ENCODE measurements around the gene BAX. TPM values are rescaled to one million over a fixed set of nuclear protein-coding genes. Genes with fewer than 3 reads are reported as not detected.

Gene BAX
- total and polyA plus RNA-seq, 9 donors: 27.1 to 52.4 (median 43.1) TPM

DNA sequence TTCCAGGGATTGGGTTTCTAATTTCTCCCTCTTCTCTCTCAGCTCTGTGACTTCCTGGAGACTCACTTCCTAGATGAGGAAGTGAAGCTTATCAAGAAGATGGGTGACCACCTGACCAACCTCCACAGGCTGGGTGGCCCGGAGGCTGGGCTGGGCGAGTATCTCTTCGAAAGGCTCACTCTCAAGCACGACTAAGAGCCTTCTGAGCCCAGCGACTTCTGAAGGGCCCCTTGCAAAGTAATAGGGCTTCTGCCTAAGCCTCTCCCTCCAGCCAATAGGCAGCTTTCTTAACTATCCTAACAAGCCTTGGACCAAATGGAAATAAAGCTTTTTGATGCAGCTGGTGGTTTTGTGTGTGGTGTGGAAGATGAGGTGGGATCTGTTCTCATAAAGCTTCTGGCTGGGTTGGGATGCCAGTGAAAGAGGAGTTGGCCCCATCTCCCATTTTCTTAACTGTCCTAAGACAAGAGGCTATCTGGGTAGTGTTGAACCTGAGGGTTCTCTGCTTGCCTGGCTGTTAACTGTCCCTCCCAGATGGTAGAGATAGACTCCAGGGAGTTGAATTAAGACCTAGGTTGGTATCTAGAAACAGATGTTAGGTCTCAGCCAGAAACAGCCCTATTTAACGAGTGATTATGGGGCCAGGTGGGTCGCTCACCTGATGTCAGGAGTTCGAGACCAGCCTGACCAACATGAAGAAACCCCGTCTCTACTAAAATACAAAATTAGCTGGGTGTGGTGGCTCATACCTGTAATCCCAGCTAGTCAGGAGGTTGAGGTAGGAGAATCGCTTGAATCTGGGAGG lies 12.1 kb downstream of the BAX start:
- Histone ChIP-seq H3K27me3 (ENCODE audit: control insufficient read depth, insufficient read depth, low read length) (no peaks in the 10 kb centered on the region), H3K4me1 (ENCODE audit: control insufficient read depth, insufficient read depth, low read length) (peaks cover 33% of the 10 kb centered on the region), H3K9me3 (replicated peaks; ENCODE audit: control insufficient read depth, low read depth, low read length) (no peaks in the 10 kb centered on the region), H3K4me3 (ENCODE audit: low read length) (peak overlapping the region; percentile 88), H3K27ac (ENCODE audit: low read length) (peak overlapping the region; percentile 42), H3K36me3 (ENCODE audit: control insufficient read depth, insufficient read depth, low read length) (peaks cover 47% of the 10 kb centered on the region)
- WGBS (ENCODE audit: insufficient coverage): 81% methylated on average over 5 of the region's 10 CpGs
- DNase-seq: no peak

DNA sequence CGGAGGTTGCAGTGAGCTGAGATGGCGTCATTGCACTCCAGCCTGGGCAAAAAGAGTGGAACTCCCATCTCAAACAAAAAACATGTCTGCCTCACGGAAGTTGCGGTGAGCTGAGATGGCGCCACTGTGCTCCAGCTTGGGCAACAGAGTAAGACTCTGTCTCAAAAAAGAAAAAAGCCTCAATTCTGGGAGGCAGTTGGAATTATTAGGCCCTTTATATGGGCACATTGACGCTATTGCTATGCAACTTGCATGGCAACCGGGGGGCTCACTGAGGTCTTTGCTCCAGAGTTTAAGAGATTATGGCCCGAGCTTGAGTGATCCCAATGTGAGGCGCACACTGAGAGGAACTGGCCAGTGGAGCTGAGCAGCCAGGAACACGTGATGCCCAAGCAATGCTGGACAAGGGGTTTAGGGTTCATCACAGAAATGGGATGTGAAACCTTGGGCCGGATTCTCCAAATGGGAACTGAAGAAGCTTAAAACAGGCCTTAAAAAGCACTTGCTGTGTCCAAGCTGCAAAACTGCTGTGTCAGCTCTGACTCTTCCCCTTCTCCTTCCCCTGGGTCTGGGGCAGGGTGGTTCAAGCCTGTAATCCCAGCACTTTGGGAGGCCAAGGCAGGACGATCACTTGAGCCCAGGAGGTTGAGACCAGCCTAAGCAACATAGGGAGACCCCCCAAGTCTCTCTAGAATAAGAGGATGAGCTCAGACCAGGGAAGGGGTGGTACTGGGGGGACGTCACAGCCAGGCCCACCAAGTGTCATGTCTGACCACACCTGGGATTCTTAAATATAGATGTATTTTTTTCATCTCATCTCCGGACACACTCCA lies 12.9 kb downstream of the BAX start:
- peak; percentile 90 for DNase-seq
- peak overlapping the region; percentile 2 for H3K27ac ChIP-seq (ENCODE audit: low read length)
- H3K36me3 ChIP-seq (ENCODE audit: control insufficient read depth, insufficient read depth, low read length): peaks cover 55% of the 10 kb centered on the region
- H3K4me3 ChIP-seq (ENCODE audit: low read length): no peak overlapping the region
- H3K27me3 ChIP-seq (ENCODE audit: control insufficient read depth, insufficient read depth, low read length): no peaks in the 10 kb centered on the region
- H3K9me3 ChIP-seq (replicated peaks; ENCODE audit: control insufficient read depth, low read depth, low read length): no peaks in the 10 kb centered on the region
- WGBS (ENCODE audit: insufficient coverage): 85% methylated on average over 8 of the region's 14 CpGs
- H3K4me1 ChIP-seq (ENCODE audit: control insufficient read depth, insufficient read depth, low read length): peaks cover 29% of the 10 kb centered on the region

DNA sequence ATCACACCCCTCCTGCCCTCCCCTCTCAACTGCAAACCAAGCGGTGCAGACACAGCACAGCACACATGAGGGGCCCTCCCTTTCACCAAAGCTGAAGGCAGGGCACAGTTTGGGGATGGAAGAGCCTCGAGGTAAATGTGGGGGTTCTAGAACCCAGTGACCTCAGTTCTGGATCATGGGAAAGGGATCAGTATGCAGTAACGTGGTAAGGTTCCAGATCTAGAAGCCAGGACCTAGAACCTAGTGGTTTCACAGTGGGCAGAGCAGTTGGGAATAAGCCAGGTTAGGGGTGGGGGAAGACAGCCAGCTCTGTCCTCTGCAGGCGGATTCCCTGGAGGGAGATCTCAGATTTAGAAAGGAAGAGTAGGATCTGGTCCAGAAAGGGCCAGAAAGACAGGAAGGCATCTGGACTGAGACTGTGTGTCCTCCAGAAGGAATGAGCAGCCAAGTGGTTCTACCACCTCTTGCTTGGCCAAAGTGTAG lies 13.5 kb downstream of the BAX start:
- peak overlapping the region; percentile 2 for H3K27ac ChIP-seq (ENCODE audit: low read length)
- H3K4me1 ChIP-seq (ENCODE audit: control insufficient read depth, insufficient read depth, low read length): peaks cover 26% of the 10 kb centered on the region
- no peaks in the 10 kb centered on the region for H3K27me3 ChIP-seq (ENCODE audit: control insufficient read depth, insufficient read depth, low read length)
- peak; percentile 36 for DNase-seq
- no peak overlapping the region for H3K4me3 ChIP-seq (ENCODE audit: low read length)
- no peaks in the 10 kb centered on the region for H3K9me3 ChIP-seq (replicated peaks; ENCODE audit: control insufficient read depth, low read depth, low read length)
- WGBS (ENCODE audit: insufficient coverage): 77% methylated on average over 2 of the region's 4 CpGs
- peaks cover 57% of the 10 kb centered on the region for H3K36me3 ChIP-seq (ENCODE audit: control insufficient read depth, insufficient read depth, low read length)

DNA sequence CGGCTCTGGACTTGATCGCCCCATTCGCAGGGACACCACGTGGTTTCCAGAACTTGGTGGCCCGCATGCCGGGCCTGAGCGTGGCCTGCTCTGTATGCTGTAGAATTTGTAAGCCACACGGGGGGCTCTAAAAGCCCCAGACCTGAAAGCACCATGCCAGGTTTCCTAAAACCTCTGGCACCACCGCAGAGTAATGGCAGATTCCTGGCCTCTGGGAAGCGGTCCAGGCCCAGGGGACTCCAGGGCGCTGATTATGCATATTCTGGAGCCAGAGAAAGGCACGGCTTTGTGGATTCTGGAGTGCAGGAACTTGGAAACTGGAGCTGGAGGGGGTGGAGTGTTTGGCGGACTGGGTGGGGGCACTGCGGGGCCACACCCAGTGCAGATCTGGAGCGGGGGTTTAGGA lies 14.1 kb downstream of the BAX start:
- Histone ChIP-seq H3K4me1 (ENCODE audit: control insufficient read depth, insufficient read depth, low read length) (peaks cover 20% of the 10 kb centered on the region), H3K4me3 (ENCODE audit: low read length) (no peak overlapping the region), H3K27me3 (ENCODE audit: control insufficient read depth, insufficient read depth, low read length) (no peaks in the 10 kb centered on the region), H3K27ac (ENCODE audit: low read length) (no peak overlapping the region), H3K9me3 (replicated peaks; ENCODE audit: control insufficient read depth, low read depth, low read length) (no peaks in the 10 kb centered on the region), H3K36me3 (ENCODE audit: control insufficient read depth, insufficient read depth, low read length) (peaks cover 63% of the 10 kb centered on the region)
- DNase-seq: no peak
- 85% methylated on average over 14 of the region's 15 CpGs for WGBS (ENCODE audit: insufficient coverage)

DNA sequence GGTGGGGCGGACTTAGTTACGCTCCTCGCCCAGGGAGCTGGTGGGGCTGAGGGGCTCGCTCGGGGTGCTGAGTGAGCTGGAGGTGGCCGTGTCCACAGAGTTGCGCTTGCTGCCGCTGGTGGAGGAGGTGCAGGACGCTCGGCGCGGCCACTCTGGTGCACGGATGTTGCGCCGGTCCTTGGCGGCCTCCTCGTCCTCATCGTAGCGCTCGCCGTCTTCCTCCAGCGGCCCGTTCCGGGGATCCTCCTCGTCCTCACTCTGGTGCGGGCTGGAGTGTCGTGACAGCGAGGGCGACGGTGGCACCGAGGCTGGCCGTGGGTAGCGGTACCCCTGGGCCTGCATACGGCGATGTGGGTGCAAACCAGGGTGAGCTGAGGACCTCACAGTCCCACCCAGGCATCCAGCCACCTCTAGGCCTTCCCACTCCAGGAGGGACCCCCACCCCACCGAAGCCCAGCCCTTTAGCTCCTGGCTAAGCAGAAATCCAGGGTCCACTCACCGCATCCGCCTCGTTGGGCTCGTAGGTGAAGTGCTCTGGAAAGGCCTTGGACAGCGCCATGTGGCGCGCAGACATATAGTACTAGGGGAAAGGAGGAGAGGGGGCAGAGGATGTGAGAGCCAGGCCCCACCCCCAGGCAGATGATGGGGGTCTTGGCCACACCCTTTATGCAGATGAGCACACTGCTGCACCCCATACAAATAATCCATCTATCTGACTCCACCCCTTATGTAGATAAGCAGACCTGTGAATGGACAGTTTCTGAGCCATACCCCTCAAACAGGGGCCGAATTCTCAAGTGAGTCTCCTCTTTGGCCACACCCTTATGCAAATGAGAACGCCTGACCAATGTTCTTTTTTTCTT lies 14.8 kb downstream of the BAX start:
- H3K9me3 ChIP-seq (replicated peaks; ENCODE audit: control insufficient read depth, low read depth, low read length): no peaks in the 10 kb centered on the region
- H3K27me3 ChIP-seq (ENCODE audit: control insufficient read depth, insufficient read depth, low read length): no peaks in the 10 kb centered on the region
- WGBS (ENCODE audit: insufficient coverage): 93% methylated on average over 32 of the region's 45 CpGs
- peaks cover 70% of the 10 kb centered on the region for H3K36me3 ChIP-seq (ENCODE audit: control insufficient read depth, insufficient read depth, low read length)
- no peak overlapping the region for H3K27ac ChIP-seq (ENCODE audit: low read length)
- DNase-seq: no peak
- H3K4me1 ChIP-seq (ENCODE audit: control insufficient read depth, insufficient read depth, low read length): peaks cover 13% of the 10 kb centered on the region
- no peak overlapping the region for H3K4me3 ChIP-seq (ENCODE audit: low read length)

DNA sequence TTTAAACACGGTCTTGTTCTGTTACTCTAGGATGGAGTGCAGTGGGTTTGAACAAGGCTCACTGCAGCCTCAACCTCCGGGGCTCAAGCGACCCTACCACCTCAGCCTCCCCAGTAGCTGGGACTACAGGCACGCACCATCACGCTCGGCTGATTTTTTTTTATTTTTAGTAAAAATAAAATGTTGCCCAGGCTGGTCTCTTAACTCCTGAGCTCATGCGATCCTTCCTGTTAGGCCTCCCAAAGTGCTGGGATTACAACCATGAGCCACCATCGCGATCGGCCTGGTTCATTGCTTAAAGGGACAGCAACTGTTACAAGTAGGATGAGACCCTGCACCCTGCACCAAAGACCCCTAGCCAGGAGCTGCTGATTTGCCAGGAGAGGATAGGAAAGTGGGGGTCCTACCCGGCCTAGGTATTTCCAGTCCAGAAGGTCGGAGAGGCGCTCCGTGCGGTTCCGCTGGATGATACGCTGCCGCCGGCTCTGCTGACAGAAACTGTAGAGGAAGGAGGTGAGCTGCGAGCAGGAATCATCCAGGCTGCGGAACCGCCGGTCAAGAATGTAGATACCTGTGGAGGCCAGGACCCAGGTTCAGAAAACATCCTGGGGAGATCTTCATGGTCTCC lies 15.6 kb downstream of the BAX start:
- no peaks in the 10 kb centered on the region for H3K27me3 ChIP-seq (ENCODE audit: control insufficient read depth, insufficient read depth, low read length)
- peaks cover 10% of the 10 kb centered on the region for H3K4me1 ChIP-seq (ENCODE audit: control insufficient read depth, insufficient read depth, low read length)
- no peak for DNase-seq
- no peak overlapping the region for H3K4me3 ChIP-seq (ENCODE audit: low read length)
- peaks cover 71% of the 10 kb centered on the region for H3K36me3 ChIP-seq (ENCODE audit: control insufficient read depth, insufficient read depth, low read length)
- H3K9me3 ChIP-seq (replicated peaks; ENCODE audit: control insufficient read depth, low read depth, low read length): no peaks in the 10 kb centered on the region
- H3K27ac ChIP-seq (ENCODE audit: low read length): no peak overlapping the region
- WGBS (ENCODE audit: insufficient coverage): 89% methylated on average over 16 of the region's 23 CpGs

DNA sequence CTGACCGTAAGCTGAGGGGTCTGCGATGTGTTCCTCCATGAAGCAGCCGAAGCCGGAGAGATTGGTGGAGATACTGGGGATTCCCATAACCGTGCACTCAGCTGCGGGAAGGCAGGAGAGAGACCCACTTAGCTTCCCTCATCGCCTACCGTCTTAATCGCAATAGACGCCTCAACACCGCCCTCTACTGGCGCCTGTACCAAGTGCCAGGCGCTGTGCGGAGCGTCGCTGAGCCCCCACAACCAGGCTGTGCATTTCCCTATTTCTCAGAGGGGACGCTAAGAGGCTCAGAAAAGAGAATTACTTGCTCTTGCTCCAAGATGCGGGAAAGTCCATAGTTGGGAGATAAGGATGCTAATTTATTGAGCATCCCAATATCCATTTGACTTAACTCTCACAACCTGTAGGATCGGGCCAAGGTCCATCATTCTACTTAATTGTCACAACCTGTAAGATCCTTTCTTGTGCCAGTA lies 16.3 kb downstream of the BAX start:
- DNase-seq: peak; percentile 86
- Histone ChIP-seq H3K4me3 (ENCODE audit: low read length) (no peak overlapping the region), H3K9me3 (replicated peaks; ENCODE audit: control insufficient read depth, low read depth, low read length) (no peaks in the 10 kb centered on the region), H3K4me1 (ENCODE audit: control insufficient read depth, insufficient read depth, low read length) (peaks cover 8% of the 10 kb centered on the region), H3K27ac (ENCODE audit: low read length) (no peak overlapping the region), H3K27me3 (ENCODE audit: control insufficient read depth, insufficient read depth, low read length) (no peaks in the 10 kb centered on the region), H3K36me3 (ENCODE audit: control insufficient read depth, insufficient read depth, low read length) (peaks cover 72% of the 10 kb centered on the region)
- WGBS (ENCODE audit: insufficient coverage): 0% methylated on average over 2 of the region's 19 CpGs

DNA sequence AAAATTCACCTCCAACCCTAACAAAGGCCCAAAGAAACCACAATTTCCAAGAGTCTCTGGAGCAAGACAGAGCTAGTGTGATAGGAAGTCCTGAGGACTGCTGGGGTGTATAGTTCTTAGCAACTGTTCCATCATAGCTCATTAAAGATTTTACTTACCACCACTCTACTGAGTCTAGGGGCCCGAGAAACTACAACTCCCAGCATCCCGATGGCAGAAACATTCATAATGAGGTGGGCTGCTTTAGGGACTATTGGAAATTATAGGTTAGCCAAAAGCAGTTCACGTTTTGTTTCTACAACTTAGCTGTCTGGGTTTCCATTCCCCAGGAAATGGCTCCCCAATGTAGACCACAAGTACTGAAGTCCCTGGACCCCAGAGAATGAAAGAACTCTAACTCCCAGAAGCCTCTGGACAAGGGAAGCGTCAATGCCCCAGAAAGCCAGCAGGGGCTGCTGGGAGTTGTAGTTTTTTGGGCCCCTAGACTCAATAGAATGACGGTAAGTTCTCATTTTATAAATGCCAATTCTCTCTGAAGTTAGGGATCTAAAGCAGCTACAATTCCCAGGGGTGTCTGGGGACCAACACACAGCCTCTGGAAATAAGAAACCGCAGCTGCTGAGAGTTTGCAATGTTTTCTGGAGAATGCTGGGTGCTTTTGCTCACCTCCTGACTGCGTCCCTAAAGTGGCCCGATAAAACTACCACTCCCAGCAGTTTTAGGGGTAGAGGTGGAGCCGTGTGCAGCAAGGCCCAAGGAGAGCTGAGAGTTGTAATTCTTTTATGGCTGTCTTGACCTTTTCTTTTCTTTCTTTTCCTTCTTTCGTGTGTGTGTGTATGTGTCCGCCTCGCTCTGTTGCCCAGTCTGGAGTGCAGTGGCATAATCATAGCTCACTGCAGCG lies 21.5 kb downstream of the BAX start:
- Histone ChIP-seq H3K27me3 (ENCODE audit: control insufficient read depth, insufficient read depth, low read length) (no peaks in the 10 kb centered on the region), H3K4me1 (ENCODE audit: control insufficient read depth, insufficient read depth, low read length) (peaks cover 17% of the 10 kb centered on the region), H3K9me3 (replicated peaks; ENCODE audit: control insufficient read depth, low read depth, low read length) (no peaks in the 10 kb centered on the region), H3K27ac (ENCODE audit: low read length) (no peak overlapping the region), H3K4me3 (ENCODE audit: low read length) (no peak overlapping the region), H3K36me3 (ENCODE audit: control insufficient read depth, insufficient read depth, low read length) (peaks cover 61% of the 10 kb centered on the region)
- 91% methylated on average over 4 of the region's 13 CpGs for WGBS (ENCODE audit: insufficient coverage)
- DNase-seq: peak; percentile 66

DNA sequence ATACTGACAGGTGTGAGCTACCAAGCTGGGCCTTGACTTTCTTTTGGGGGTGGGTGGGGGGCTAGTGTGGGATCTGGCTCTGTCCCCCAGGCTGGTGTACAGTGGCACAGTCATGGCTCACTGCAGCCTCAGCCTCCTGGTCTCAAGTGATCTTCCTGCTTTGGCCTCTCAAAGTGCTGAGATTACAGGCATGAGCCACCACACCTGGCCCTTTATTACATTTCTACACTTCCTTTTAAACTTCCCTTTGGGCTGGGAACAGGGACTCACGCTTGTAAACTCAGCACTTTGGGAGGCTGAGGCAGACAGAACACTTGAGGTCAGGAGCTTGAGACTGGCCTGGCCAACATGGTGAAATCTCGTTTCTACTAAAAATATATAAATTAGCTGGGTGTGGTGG lies 22.4 kb downstream of the BAX start:
- Histone ChIP-seq H3K27me3 (ENCODE audit: control insufficient read depth, insufficient read depth, low read length) (no peaks in the 10 kb centered on the region), H3K4me1 (ENCODE audit: control insufficient read depth, insufficient read depth, low read length) (peaks cover 17% of the 10 kb centered on the region), H3K36me3 (ENCODE audit: control insufficient read depth, insufficient read depth, low read length) (peaks cover 62% of the 10 kb centered on the region), H3K27ac (ENCODE audit: low read length) (no peak overlapping the region), H3K4me3 (ENCODE audit: low read length) (no peak overlapping the region), H3K9me3 (replicated peaks; ENCODE audit: control insufficient read depth, low read depth, low read length) (no peaks in the 10 kb centered on the region)
- no peak for DNase-seq
- 80% methylated on average over 1 of the region's 2 CpGs for WGBS (ENCODE audit: insufficient coverage)

All from muscle of leg (tissue), 11 donors.